GM12878 (cell line): ENCODE data around the gene SSNA1. TPM values are rescaled to one million over a fixed set of nuclear protein-coding genes. Genes with fewer than 3 reads are reported as not detected.
A peak's percentile ranks its signal among the peaks of the same experiment; 100 is the strongest.

ENCODE experiments used
- ATF2 ChIP-seq: IDR thresholded peaks from 2 replicates; pipeline ENCODE4 v1.6.1; 2012; ENCODE audit warnings: low read length, inconsistent platforms
- BCL3 ChIP-seq: IDR thresholded peaks from 2 replicates; pipeline ENCODE4 v1.6.1; 2011; ENCODE audit warnings: borderline replicate concordance, low read depth, mild to moderate bottlenecking, moderate library complexity, low read length; ENCODE audit not compliant: insufficient read depth, poor library complexity, severe bottlenecking
- CEBPZ ChIP-seq: fragments of 150-350 bp; IDR thresholded peaks from 2 replicates; pipeline ENCODE4 v1.6.1; 2016; ENCODE audit warnings: low read depth, low read length
- E4F1 ChIP-seq: fragments of 450-650 bp; IDR thresholded peaks from 2 replicates; pipeline ENCODE4 v1.6.1; 2018; ENCODE audit warnings: borderline replicate concordance, mild to moderate bottlenecking; ENCODE audit not compliant: partially characterized antibody
- HDAC2 ChIP-seq: fragments of 200-600 bp; sonication (generic); IDR thresholded peaks from 2 replicates; pipeline ENCODE4 v1.6.1; 2017
- HDGF ChIP-seq: fragments of 450-650 bp; IDR thresholded peaks from 2 replicates; pipeline ENCODE4 v1.6.1; 2016; ENCODE audit warnings: antibody characterized with exemption
- IKZF2 ChIP-seq, 2 experiments: fragments of 450-650 bp; IDR thresholded peaks; 2 replicates each; pipeline ENCODE4 v1.6.1; 2017; ENCODE audit warnings: mild to moderate bottlenecking in 2 of 2, moderate library complexity in 2 of 2
- IRF4 ChIP-seq: IDR thresholded peaks from 2 replicates; pipeline ENCODE4 v1.6.1; 2011; ENCODE audit warnings: low read depth, low read length
- MEF2B ChIP-seq: fragments of 450-650 bp; IDR thresholded peaks from 2 replicates; pipeline ENCODE4 v1.6.1; 2018; ENCODE audit warnings: mild to moderate bottlenecking, moderate library complexity; ENCODE audit not compliant: partially characterized antibody, poor library complexity, severe bottlenecking
- MTA3 ChIP-seq: IDR thresholded peaks from 2 replicates; pipeline ENCODE4 v1.6.1; 2012; ENCODE audit warnings: low read length, inconsistent platforms, borderline replicate concordance
- PAX5 ChIP-seq: IDR thresholded peaks from 2 replicates; pipeline ENCODE4 v1.6.1; 2011; ENCODE audit warnings: low read depth, low read length, borderline replicate concordance
- POLR2AphosphoS2 ChIP-seq: IDR thresholded peaks from 2 replicates; pipeline ENCODE4 v1.6.1; 2011; ENCODE audit warnings: low read depth, mild to moderate bottlenecking, low read length, improper control_type of control experiment, moderate library complexity
- RFX5 ChIP-seq: IDR thresholded peaks from 2 replicates; pipeline ENCODE4 v1.6.1; 2011; ENCODE audit warnings: low read depth, low read length, improper control_type of control experiment
- SIX5 ChIP-seq: IDR thresholded peaks from 2 replicates; pipeline ENCODE4 v1.6.1; 2011; ENCODE audit warnings: mild to moderate bottlenecking, low read depth, low read length, moderate library complexity; ENCODE audit not compliant: severe bottlenecking
- TARDBP ChIP-seq: IDR thresholded peaks from 2 replicates; pipeline ENCODE4 v1.6.1; 2016; ENCODE audit warnings: borderline replicate concordance
- polyA plus RNA-seq, 11 experiments: library from polyadenylated mRNA; depleted of rRNA in 4 of 11; unstranded in 6 of 11; stranded (reverse) in 5 of 11; fragments of >200 nt; fragmentation: Nextera tagmentation in 4 of 11; fragmentation: Illumina TruSeq in 1 of 11; extraction: Ambion mirVana in 4 of 11; extraction: Trizol in 1 of 11; gene quantifications; 1 replicate in 1 of 11; 2 replicates in 10 of 11; pipeline versions ENCODE4 v1.2.1 to v1.2.3, GENCODE V29; 2011 to 2016; ENCODE audit warnings: inconsistent platforms in 2 of 11, missing spikeins in 2 of 11, low read depth in 1 of 11
- total RNA-seq, 4 experiments: library from RNA; depleted of rRNA in 3 of 4; stranded (reverse); fragments of >200 nt in 3 of 4; fragmentation: Illumina TruSeq in 1 of 4; extraction: Trizol in 1 of 4; gene quantifications; 2 replicates each; pipeline versions ENCODE4 v1.2.1 to v1.2.3, GENCODE V29; 2013 to 2021

Gene SSNA1
- total and polyA plus RNA-seq, 10 of the 15 experiments (the other 5 are each of a cell fraction or from before 2014, with no cell fraction given): 0.63 to 139 (median 78.0) TPM

GRCh38 chr9:137188490-137189296 is at the start of gene SSNA1, which contains the start of gene ANAPC2 (continued):
- TF ChIP-seq POLR2AphosphoS2: peak; percentile 85
- 0 out of 2 replicates have a peak, but pooled peaks have one; percentile 11 for TF ChIP-seq HDAC2
- no peak for TF ChIP-seq ATF2
- no peak for TF ChIP-seq MEF2B
- TF ChIP-seq E4F1: peak; percentile 35
- TF ChIP-seq SIX5: peak; percentile 77
- peak; percentile 87; the same call in 1 of the 2 replicates for TF ChIP-seq TARDBP
- no peak for TF ChIP-seq CEBPZ
- TF ChIP-seq MTA3: no peak
- TF ChIP-seq BCL3: no peak
- peak; percentile 10; the same call in 1 of the 2 replicates for TF ChIP-seq IRF4
- peak; percentile 90 for TF ChIP-seq HDGF
- TF ChIP-seq RFX5: peak; percentile 32; the same call in 1 of the 2 replicates
- TF ChIP-seq PAX5: peak; percentile 60; the same call in 1 of the 2 replicates
- TF ChIP-seq IKZF2 (IDR thresholded peaks at IDR 0.05): no peak; a peak in 1 of 4 replicates
